Glutamatergic neuron (in vitro differentiated cells): ENCODE data around the gene FARP1. TPM values are rescaled to one million over a fixed set of nuclear protein-coding genes. Genes with fewer than 3 reads are reported as not detected.
A peak's percentile ranks its signal among the peaks of the same experiment; 100 is the strongest.

Experiments
- DNase-seq: peaks from one replicate; pipeline ENCODE4 v3.0.0; 2022
- H3K27ac Mint-ChIP-seq: one replicate; pipeline ENCODE4 v1.8.0; 2020; ENCODE audit warnings: mild to moderate bottlenecking, mixed read lengths, inconsistent platforms; ENCODE audit not compliant: unreplicated experiment
- H3K27me3 Mint-ChIP-seq: one replicate; pipeline ENCODE4 v1.8.0; 2020; ENCODE audit warnings: mild to moderate bottlenecking, moderate library complexity, mixed read lengths, inconsistent platforms; ENCODE audit not compliant: unreplicated experiment
- H3K36me3 Mint-ChIP-seq: one replicate; pipeline ENCODE4 v1.8.0; 2020; ENCODE audit warnings: mild to moderate bottlenecking, mixed read lengths, inconsistent platforms; ENCODE audit not compliant: unreplicated experiment
- H3K4me1 Mint-ChIP-seq: one replicate; pipeline ENCODE4 v1.8.0; 2020; ENCODE audit warnings: mild to moderate bottlenecking, low read depth, mixed read lengths, inconsistent platforms; ENCODE audit not compliant: unreplicated experiment
- H3K4me3 Mint-ChIP-seq: one replicate; pipeline ENCODE4 v1.8.0; 2020; ENCODE audit warnings: mild to moderate bottlenecking, mixed read lengths, inconsistent platforms; ENCODE audit not compliant: unreplicated experiment
- H3K9me3 Mint-ChIP-seq: one replicate; pipeline ENCODE4 v1.8.0; 2020; ENCODE audit warnings: mild to moderate bottlenecking, moderate library complexity, mixed read lengths, inconsistent platforms; ENCODE audit not compliant: unreplicated experiment
- CTCF ChIP-seq: fragments of 200-600 bp; sonication (generic); IDR thresholded peaks from one replicate; pipeline ENCODE4 v1.5.0; 2021; ENCODE audit not compliant: partially characterized antibody, unreplicated experiment
- total RNA-seq: library from RNA; stranded (reverse); fragmentation: NEBNext Ultra II Directional; extraction: Animal tissue kit (Norgen Biotek cat#: 25700); gene quantifications from one replicate; pipeline ENCODE4 v1.2.1, GENCODE V29; 2021; ENCODE audit not compliant: unreplicated experiment

FARP1 gene
- total RNA-seq, 1 donor from 2014 or later, result 233 TPM

GRCh38 chr13:98348466-98349200, 205.7 kb downstream of the FARP1 start:
- no peak overlapping the region for H3K4me3 Mint-ChIP-seq
- peaks cover 4% of the 10 kb centered on the region for H3K36me3 Mint-ChIP-seq
- H3K9me3 Mint-ChIP-seq, result peaks cover 7% of the 10 kb centered on the region
- DNase-seq, result no peak
- H3K27me3 Mint-ChIP-seq, result peaks cover 12% of the 10 kb centered on the region
- TF ChIP-seq CTCF, result no peak
- H3K27ac Mint-ChIP-seq, result no peak overlapping the region
- peaks cover 24% of the 10 kb centered on the region for H3K4me1 Mint-ChIP-seq

GRCh38 chr13:98349731-98350305, 206.9 kb downstream of the FARP1 start:
- peak; percentile 59 for DNase-seq
- H3K36me3 Mint-ChIP-seq, result peaks cover 4% of the 10 kb centered on the region
- peaks cover 24% of the 10 kb centered on the region for H3K4me1 Mint-ChIP-seq
- no peak for TF ChIP-seq CTCF
- H3K9me3 Mint-ChIP-seq, result peaks cover 7% of the 10 kb centered on the region
- H3K4me3 Mint-ChIP-seq, result no peak overlapping the region
- no peak overlapping the region for H3K27ac Mint-ChIP-seq
- peaks cover 12% of the 10 kb centered on the region for H3K27me3 Mint-ChIP-seq

GRCh38 chr13:98350746-98351330, 207.9 kb downstream of the FARP1 start:
- TF ChIP-seq CTCF, result no peak
- Mint-ChIP-seq H3K9me3 (peaks cover 7% of the 10 kb centered on the region), H3K36me3 (peaks cover 4% of the 10 kb centered on the region), H3K4me1 (peaks cover 24% of the 10 kb centered on the region), H3K27ac (no peak overlapping the region), H3K27me3 (peaks cover 12% of the 10 kb centered on the region), H3K4me3 (no peak overlapping the region)
- no peak for DNase-seq

GRCh38 chr13:98351636-98352035, 208.7 kb downstream of the FARP1 start:
- no peak for TF ChIP-seq CTCF
- peak overlapping the region; percentile 75 for H3K4me3 Mint-ChIP-seq
- H3K9me3 Mint-ChIP-seq, result peaks cover 7% of the 10 kb centered on the region
- peaks cover 24% of the 10 kb centered on the region for H3K4me1 Mint-ChIP-seq
- H3K27me3 Mint-ChIP-seq, result peaks cover 12% of the 10 kb centered on the region
- DNase-seq, result no peak
- H3K36me3 Mint-ChIP-seq, result peaks cover 3% of the 10 kb centered on the region
- peak overlapping the region; percentile 94 for H3K27ac Mint-ChIP-seq

- H3K4me3 Mint-ChIP-seq, result peak overlapping the region; percentile 75
- DNase-seq, result peak; percentile 45
- peak overlapping the region; percentile 94 for H3K27ac Mint-ChIP-seq
- no peak for TF ChIP-seq CTCF
- peaks cover 7% of the 10 kb centered on the region for H3K9me3 Mint-ChIP-seq
- H3K27me3 Mint-ChIP-seq, result peaks cover 12% of the 10 kb centered on the region
- peaks cover 4% of the 10 kb centered on the region for H3K36me3 Mint-ChIP-seq
- peaks cover 24% of the 10 kb centered on the region for H3K4me1 Mint-ChIP-seq
Measured at GRCh38 chr13:98352226-98352625, 209.3 kb downstream of the FARP1 start.
